HCT116 (cell line): Measurements from ENCODE around the gene JAK3. TPM values are rescaled to one million over a fixed set of nuclear protein-coding genes. Genes with fewer than 3 reads are reported as not detected.
A peak's percentile ranks its signal among the peaks of the same experiment; 100 is the strongest.

Source experiments
- ATAC-seq: fragments of 200-7000 bp; cut with Tn5 transposase; 2 replicates; pipeline ENCODE4 v1.9.1; 2020; ENCODE audit warnings: mild to moderate bottlenecking, moderate library complexity
- BruUV-seq: library from RNA; stranded (reverse); fragments of 400-500 nt; replicated peaks from 2 replicates; lab custom pipeline; 2021; lab: Mats Ljungman, UMichigan
- CTCF ChIA-PET: fragments of 300-600 bp; sonication (Branson Sonifier 250); formaldehyde crosslinking; loops from one replicate; lab custom pipeline; 2021; ENCODE audit warnings: antibody characterized with exemption; lab: Charles Lee
- POLR2A ChIA-PET: fragments of 300-600, 350-600 bp; sonication (Branson Sonifier 250); formaldehyde crosslinking; loops from one replicate; lab custom pipeline; 2021; ENCODE audit warnings: antibody characterized with exemption; lab: Charles Lee
- RAD21 ChIA-PET, 2 experiments: fragments of 300-600 bp; sonication (Branson Sonifier 250); formaldehyde crosslinking; loops; one replicate each; lab custom pipeline; 2023; ENCODE audit warnings: low total read pairs in 2 of 2; ENCODE audit not compliant: uncharacterized antibody in 2 of 2, unreplicated experiment in 2 of 2, low non-redundant PET in 1 of 2; lab: Charles Lee
- DNase-seq: peaks from one replicate; pipeline ENCODE4 v3.0.0-alpha.2; 2010; ENCODE audit warnings: low read depth, low spot score
- H2AFZ ChIP-seq: fragments of 200-600 bp; shearing (Covaris generic), sonication (generic); 2 replicates; pipeline ENCODE4 v1.6.1; 2017; ENCODE audit warnings: low read depth, mixed run types, mixed read lengths, antibody characterized with exemption, low read length; ENCODE audit not compliant: poor library complexity, severe bottlenecking
- H3K27ac ChIP-seq: 2 replicates; pipeline ENCODE4 v1.5.1; 2012; ENCODE audit warnings: low read depth, low read length
- H3K27me3 ChIP-seq: fragments of 200-600 bp; sonication (generic); 2 replicates; pipeline ENCODE4 v1.6.1; 2016; ENCODE audit warnings: mixed run types, low read length, mixed read lengths; ENCODE audit not compliant: insufficient read depth
- H3K36me3 ChIP-seq, 2 experiments: fragments of 200-500 bp in 1 of 2; fragments of 200-600 bp in 1 of 2; sonication (Bioruptor generic) in 1 of 2; sonication (generic) in 1 of 2; 2 replicates each; pipeline versions ENCODE4 v1.5.1 to v1.6.1; 2014 to 2016; ENCODE audit warnings: low read length in 2 of 2, inconsistent platforms in 1 of 2, mixed read lengths in 1 of 2, mixed run types in 1 of 2; ENCODE audit not compliant: insufficient read depth in 2 of 2, control insufficient read depth in 1 of 2
- H3K4me1 ChIP-seq, 2 experiments: fragments of 200-600 bp in 1 of 2; sonication (generic) in 1 of 2; 2 replicates each; pipeline versions ENCODE4 v1.5.1 to v1.6.1; 2012 to 2017; ENCODE audit warnings: low read length in 2 of 2, inconsistent platforms in 1 of 2, mild to moderate bottlenecking in 1 of 2, mixed read lengths in 1 of 2, mixed run types in 1 of 2, moderate library complexity in 1 of 2; ENCODE audit not compliant: insufficient read depth in 2 of 2, control insufficient read depth in 1 of 2
- H3K4me2 ChIP-seq: fragments of 200-600 bp; sonication (generic); 2 replicates; pipeline ENCODE4 v1.6.1; 2017; ENCODE audit warnings: mixed run types, low read length, mixed read lengths
- H3K4me3 ChIP-seq, 2 experiments: fragments of 200-600 bp in 1 of 2; sonication (generic) in 1 of 2; replicated peaks in 1 of 2; 2 replicates each; pipeline ENCODE4 v1.5.1; 2011 to 2016; ENCODE audit warnings: low read length in 2 of 2, control low read depth in 1 of 2, low read depth in 1 of 2, mild to moderate bottlenecking in 1 of 2, mixed read lengths in 1 of 2, mixed run types in 1 of 2
- H3K79me2 ChIP-seq: fragments of 200-600 bp; sonication (generic); 2 replicates; pipeline ENCODE4 v1.6.1; 2017; ENCODE audit warnings: mild to moderate bottlenecking, mixed run types, low read length, moderate library complexity, mixed read lengths; ENCODE audit not compliant: insufficient read depth
- H3K9ac ChIP-seq: fragments of 200-600 bp; sonication (generic); 2 replicates; pipeline ENCODE4 v1.6.1; 2016; ENCODE audit warnings: low read length, mixed read lengths
- H3K9me2 ChIP-seq: fragments of 200-600 bp; sonication (generic), shearing (Covaris generic); 2 replicates; pipeline ENCODE4 v1.6.1; 2017; ENCODE audit warnings: mixed run types, mild to moderate bottlenecking, moderate library complexity; ENCODE audit not compliant: insufficient read depth
- H3K9me3 ChIP-seq, 2 experiments: fragments of 200-500 bp in 1 of 2; fragments of 200-600 bp in 1 of 2; sonication (Bioruptor generic) in 1 of 2; sonication (generic) in 1 of 2; 2 replicates each; pipeline ENCODE4 v1.6.1; 2014 to 2017; ENCODE audit warnings: low read length in 2 of 2, mixed read lengths in 2 of 2, inconsistent platforms in 1 of 2, low read depth in 1 of 2, mild to moderate bottlenecking in 1 of 2, mixed run types in 1 of 2, moderate library complexity in 1 of 2; ENCODE audit not compliant: control insufficient read depth in 1 of 2, insufficient read depth in 1 of 2
- H4K20me1 ChIP-seq: fragments of 200-600 bp; sonication (generic), shearing (Covaris generic); 2 replicates; pipeline ENCODE4 v1.6.1; 2017; ENCODE audit warnings: mixed run types, mild to moderate bottlenecking, moderate library complexity; ENCODE audit not compliant: insufficient read depth
- CBX3 ChIP-seq: IDR thresholded peaks from 2 replicates; pipeline ENCODE4 v1.6.1; 2012; ENCODE audit warnings: low read depth
- EZH2 ChIP-seq: fragments of 200-600 bp; sonication (generic); IDR thresholded peaks from 2 replicates; pipeline ENCODE4 v1.6.1; 2017; ENCODE audit warnings: antibody characterized with exemption, mixed run types
- SIN3A ChIP-seq: IDR thresholded peaks from 2 replicates; pipeline ENCODE4 v1.6.1; 2012; ENCODE audit warnings: low read depth
- SP1 ChIP-seq: IDR thresholded peaks from 2 replicates; pipeline ENCODE4 v1.6.1; 2012; ENCODE audit warnings: low read depth
- TCF7L2 ChIP-seq: IDR thresholded peaks from 2 replicates; pipeline ENCODE4 v1.7.0; 2011; ENCODE audit warnings: borderline replicate concordance, inconsistent platforms; ENCODE audit not compliant: insufficient read depth, insufficient read length; ENCODE audit errors: extremely low read depth
- intact Hi-C: fragments of 100-400 bp; cut with micrococcal nuclease; formaldehyde crosslinking; loops from 2 replicates; pipeline ENCODE4 v1.10.0; 2022
- total RNA-seq: library from RNA; stranded (reverse); gene quantifications from one replicate; pipeline ENCODE4 v1.2.1, GENCODE V29; 2021; ENCODE audit not compliant: unreplicated experiment
- TF ChIP-seq, protein P1 (sequence below): IDR thresholded peaks from 2 replicates; pipeline ENCODE4 v1.6.1; 2012; ENCODE audit warnings: low read depth
- TF ChIP-seq, protein P2 (sequence below): IDR thresholded peaks from 2 replicates; pipeline ENCODE4 v1.6.1; 2012

The JAK3 gene
- total RNA-seq, 1 experiment from 2014 or later = 5.7 TPM

DNA sequence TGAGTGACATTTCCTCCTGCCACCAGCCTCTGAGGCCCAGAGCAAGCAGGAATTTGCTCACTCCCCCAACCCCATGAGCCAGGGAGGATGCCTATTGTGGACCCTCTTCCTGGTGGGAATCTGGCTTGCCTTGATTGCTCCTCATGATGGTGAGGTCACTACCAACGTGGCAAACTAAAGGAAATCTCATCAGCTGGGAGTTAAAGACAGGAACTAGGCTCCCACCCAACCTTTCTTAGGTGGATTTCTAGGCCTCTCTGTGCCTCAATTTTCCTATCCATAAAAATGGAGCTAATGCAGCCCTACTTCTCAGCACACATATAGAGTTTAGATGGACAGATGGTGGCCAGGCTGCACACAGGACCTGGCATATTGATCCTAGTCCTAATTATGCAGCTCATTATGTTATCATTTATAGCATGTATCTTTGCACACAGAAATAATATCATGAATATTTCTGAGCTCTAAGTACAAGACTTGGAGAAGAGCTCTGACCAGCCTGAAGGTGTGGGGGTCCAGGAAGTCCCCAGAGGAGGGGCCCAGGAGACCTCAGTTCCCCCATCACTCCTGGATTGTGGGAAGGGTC lies 50.9 kb downstream of the JAK3 start:
- H3K27ac ChIP-seq = peak overlapping the region; percentile 84
- peak; percentile 1; the same call in 1 of the 2 replicates for ATAC-seq
- no peaks in the 10 kb centered on the region for H4K20me1 ChIP-seq
- H3K4me1 ChIP-seq = peaks cover 46 to 75% of the 10 kb centered on the region in 2 experiments
- H3K4me3 ChIP-seq = peak overlapping the region; percentile 75 to 90
- TF ChIP-seq EZH2 (no peak), CBX3 (peak; percentile 57), SP1 (no peak), TCF7L2 (no peak), SIN3A (no peak)
- TF ChIP-seq, protein P1, sequence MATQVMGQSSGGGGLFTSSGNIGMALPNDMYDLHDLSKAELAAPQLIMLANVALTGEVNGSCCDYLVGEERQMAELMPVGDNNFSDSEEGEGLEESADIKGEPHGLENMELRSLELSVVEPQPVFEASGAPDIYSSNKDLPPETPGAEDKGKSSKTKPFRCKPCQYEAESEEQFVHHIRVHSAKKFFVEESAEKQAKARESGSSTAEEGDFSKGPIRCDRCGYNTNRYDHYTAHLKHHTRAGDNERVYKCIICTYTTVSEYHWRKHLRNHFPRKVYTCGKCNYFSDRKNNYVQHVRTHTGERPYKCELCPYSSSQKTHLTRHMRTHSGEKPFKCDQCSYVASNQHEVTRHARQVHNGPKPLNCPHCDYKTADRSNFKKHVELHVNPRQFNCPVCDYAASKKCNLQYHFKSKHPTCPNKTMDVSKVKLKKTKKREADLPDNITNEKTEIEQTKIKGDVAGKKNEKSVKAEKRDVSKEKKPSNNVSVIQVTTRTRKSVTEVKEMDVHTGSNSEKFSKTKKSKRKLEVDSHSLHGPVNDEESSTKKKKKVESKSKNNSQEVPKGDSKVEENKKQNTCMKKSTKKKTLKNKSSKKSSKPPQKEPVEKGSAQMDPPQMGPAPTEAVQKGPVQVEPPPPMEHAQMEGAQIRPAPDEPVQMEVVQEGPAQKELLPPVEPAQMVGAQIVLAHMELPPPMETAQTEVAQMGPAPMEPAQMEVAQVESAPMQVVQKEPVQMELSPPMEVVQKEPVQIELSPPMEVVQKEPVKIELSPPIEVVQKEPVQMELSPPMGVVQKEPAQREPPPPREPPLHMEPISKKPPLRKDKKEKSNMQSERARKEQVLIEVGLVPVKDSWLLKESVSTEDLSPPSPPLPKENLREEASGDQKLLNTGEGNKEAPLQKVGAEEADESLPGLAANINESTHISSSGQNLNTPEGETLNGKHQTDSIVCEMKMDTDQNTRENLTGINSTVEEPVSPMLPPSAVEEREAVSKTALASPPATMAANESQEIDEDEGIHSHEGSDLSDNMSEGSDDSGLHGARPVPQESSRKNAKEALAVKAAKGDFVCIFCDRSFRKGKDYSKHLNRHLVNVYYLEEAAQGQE = no peak
- TF ChIP-seq, protein P2, sequence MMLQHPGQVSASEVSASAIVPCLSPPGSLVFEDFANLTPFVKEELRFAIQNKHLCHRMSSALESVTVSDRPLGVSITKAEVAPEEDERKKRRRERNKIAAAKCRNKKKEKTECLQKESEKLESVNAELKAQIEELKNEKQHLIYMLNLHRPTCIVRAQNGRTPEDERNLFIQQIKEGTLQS = no peak
- no peaks in the 10 kb centered on the region for H3K9me3 ChIP-seq
- H2AFZ ChIP-seq = no peak overlapping the region
- no TSS peak for BruUV-seq
- H3K9me2 ChIP-seq = no peaks in the 10 kb centered on the region
- ChIA-PET POLR2A (interaction anchor here (1.0 to 3.4 kb wide), 2 partner anchors 34 to 191 kb away, joined by 3 to 20 read pairs; no protein-coding TSS in a partner anchor), CTCF (interaction anchor here (1.3 to 2.7 kb wide), 2 partner anchors 14 to 31 kb away, joined by 3 to 10 read pairs; no protein-coding TSS in a partner anchor), RAD21 (interaction anchor here in 1 of 2 experiments (1.0 kb wide), 1 partner anchor 47 kb away, joined by 3 read pairs; no protein-coding TSS in a partner anchor)
- DNase-seq = no peak
- peak overlapping the region; percentile 93 for H3K4me2 ChIP-seq
- intact Hi-C loops = loop anchor here (2.0 to 5.0 kb wide), 2 partner anchors 18 to 45 kb away; no protein-coding TSS in a partner anchor
- peaks cover 45% of the 10 kb centered on the region for H3K79me2 ChIP-seq
- no peaks in the 10 kb centered on the region for H3K36me3 ChIP-seq
- H3K9ac ChIP-seq = peak overlapping the region; percentile 86
- no peaks in the 10 kb centered on the region for H3K27me3 ChIP-seq
